ENCODE data around the gene PIAS1.

DNA sequence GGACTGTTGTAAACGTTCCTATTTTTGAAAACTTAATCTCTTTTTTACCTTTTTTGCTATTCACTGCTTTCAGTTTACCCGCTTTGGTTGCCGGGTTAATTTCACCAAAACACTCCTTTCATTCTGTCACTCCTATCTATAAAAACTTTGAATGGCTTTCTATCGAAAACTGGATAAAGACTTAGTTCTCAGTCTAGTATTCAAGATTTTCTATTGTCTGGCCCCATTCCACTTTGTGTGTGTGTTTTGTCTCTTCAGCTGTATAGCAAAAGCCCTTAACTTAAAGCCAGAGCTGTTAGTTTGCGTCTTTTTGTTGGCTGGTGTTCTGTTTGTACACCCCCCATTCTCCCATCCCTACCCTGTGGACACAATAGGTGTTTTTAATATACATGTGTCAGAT lies 7.5 kb downstream of the PIAS1 start:
- no peak for TF ChIP-seq POLR2A (IDR thresholded peaks at IDR 0.05)
- TF ChIP-seq, protein P1, sequence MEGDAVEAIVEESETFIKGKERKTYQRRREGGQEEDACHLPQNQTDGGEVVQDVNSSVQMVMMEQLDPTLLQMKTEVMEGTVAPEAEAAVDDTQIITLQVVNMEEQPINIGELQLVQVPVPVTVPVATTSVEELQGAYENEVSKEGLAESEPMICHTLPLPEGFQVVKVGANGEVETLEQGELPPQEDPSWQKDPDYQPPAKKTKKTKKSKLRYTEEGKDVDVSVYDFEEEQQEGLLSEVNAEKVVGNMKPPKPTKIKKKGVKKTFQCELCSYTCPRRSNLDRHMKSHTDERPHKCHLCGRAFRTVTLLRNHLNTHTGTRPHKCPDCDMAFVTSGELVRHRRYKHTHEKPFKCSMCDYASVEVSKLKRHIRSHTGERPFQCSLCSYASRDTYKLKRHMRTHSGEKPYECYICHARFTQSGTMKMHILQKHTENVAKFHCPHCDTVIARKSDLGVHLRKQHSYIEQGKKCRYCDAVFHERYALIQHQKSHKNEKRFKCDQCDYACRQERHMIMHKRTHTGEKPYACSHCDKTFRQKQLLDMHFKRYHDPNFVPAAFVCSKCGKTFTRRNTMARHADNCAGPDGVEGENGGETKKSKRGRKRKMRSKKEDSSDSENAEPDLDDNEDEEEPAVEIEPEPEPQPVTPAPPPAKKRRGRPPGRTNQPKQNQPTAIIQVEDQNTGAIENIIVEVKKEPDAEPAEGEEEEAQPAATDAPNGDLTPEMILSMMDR (IDR thresholded peaks at IDR 0.05) = no peak
